HG03064 (cell line): ENCODE results near the gene TNFSF9.
A peak's percentile ranks its signal among the peaks of the same experiment; 100 is the strongest.
"Not testable (repeated sequence)": the region's sequence is repeated elsewhere in the genome, so short reads cannot be mapped to it uniquely, and the experiment has no call there.

Experiments used
- ATAC-seq: cut with Tn5 transposase; IDR thresholded peaks from one replicate; pipeline ENCODE4 v1.9.1; 2021; ENCODE audit warnings: low read depth; ENCODE audit not compliant: unreplicated experiment

Gene TNFSF9

GRCh38 chr19:6568010-6568526 is 37.2 kb downstream of the TNFSF9 start:
- no peak for ATAC-seq

GRCh38 chr19:6568816-6569215 is 38.0 kb downstream of the TNFSF9 start:
- no peak for ATAC-seq

GRCh38 chr19:6570764-6571163 is 39.9 kb downstream of the TNFSF9 start:
- no peak for ATAC-seq

- no peak for ATAC-seq
Observed at GRCh38 chr19:6571167-6571566, 40.3 kb downstream of the TNFSF9 start.

GRCh38 chr19:6572217-6572616 is 41.4 kb downstream of the TNFSF9 start:
- no peak for ATAC-seq

- no peak for ATAC-seq
Observed at GRCh38 chr19:6573350-6573749, 42.5 kb downstream of the TNFSF9 start.

GRCh38 chr19:6576869-6577475 is 46.1 kb downstream of the TNFSF9 start:
- ATAC-seq: no peak

GRCh38 chr19:6577476-6578125 is 46.8 kb downstream of the TNFSF9 start:
- ATAC-seq: peak; percentile 61

- ATAC-seq: no peak
Observed at GRCh38 chr19:6579450-6580178, 48.8 kb downstream of the TNFSF9 start.

GRCh38 chr19:6580313-6580712 is 49.5 kb downstream of the TNFSF9 start:
- ATAC-seq: no peak

GRCh38 chr19:6582515-6583484 is 52.0 kb downstream of the TNFSF9 start:
- ATAC-seq: not testable (repeated sequence)
